GM19023 (cell line): ENCODE results near the gene MMP25.
"Not testable (repeated sequence)": the region's sequence is repeated elsewhere in the genome, so short reads cannot be mapped to it uniquely, and the experiment has no call there.

ENCODE experiments used
- ATAC-seq: cut with Tn5 transposase; IDR thresholded peaks from one replicate; pipeline ENCODE4 v1.9.1; 2021; ENCODE audit warnings: mild to moderate bottlenecking, moderate library complexity; ENCODE audit not compliant: unreplicated experiment

Gene MMP25

GRCh38 chr16:3053330-3053710 lies 7.0 kb downstream of the MMP25 start:
- not testable (repeated sequence) for ATAC-seq

- ATAC-seq = no peak
Measured at GRCh38 chr16:3054965-3055733, 8.8 kb downstream of the MMP25 start.

GRCh38 chr16:3055734-3056115 lies 9.4 kb downstream of the MMP25 start:
- not testable (repeated sequence) for ATAC-seq

- ATAC-seq = no peak
Measured at GRCh38 chr16:3056336-3057180, 10.2 kb downstream of the MMP25 start.

GRCh38 chr16:3057181-3058138 lies 11.1 kb downstream of the MMP25 start:
- no peak for ATAC-seq

GRCh38 chr16:3058139-3059030 lies 12.0 kb downstream of the MMP25 start:
- ATAC-seq = peak; percentile 15

GRCh38 chr16:3059041-3059722 lies 12.8 kb downstream of the MMP25 start:
- ATAC-seq = peak; percentile 81

- no peak for ATAC-seq
Measured at GRCh38 chr16:3059723-3060242, 13.4 kb downstream of the MMP25 start.

- ATAC-seq = no peak
Measured at GRCh38 chr16:3060339-3061127, 14.2 kb downstream of the MMP25 start.

GRCh38 chr16:3062553-3062952 lies 16.2 kb downstream of the MMP25 start:
- no peak for ATAC-seq

- no peak for ATAC-seq
Measured at GRCh38 chr16:3063625-3064386, 17.4 kb downstream of the MMP25 start.

GRCh38 chr16:3065069-3065741 lies 18.8 kb downstream of the MMP25 start, which contains the start of gene IL32:
TSS of gene IL32 (plus strand) at chr16:3065640. CDS start at chr16:3065812, 172 bp downstream.
- no peak for ATAC-seq

- no peak for ATAC-seq
Measured at GRCh38 chr16:3065742-3066439, 19.5 kb downstream of the MMP25 start.

GRCh38 chr16:3066440-3066748 lies 20.0 kb downstream of the MMP25 start:
- ATAC-seq = no peak

GRCh38 chr16:3068487-3068886 lies 22.1 kb downstream of the MMP25 start:
- no peak for ATAC-seq

GRCh38 chr16:3069146-3069545 lies 22.8 kb downstream of the MMP25 start:
- ATAC-seq = not testable (repeated sequence)
